Activated CD8-positive, alpha-beta memory T cell treated with anti-CD3 and anti-CD28 coated beads, Interleukin-2, amount 50 U/mL, for 1 hour (primary cell): ENCODE results near the gene ATXN10.

Experiments
- DNase-seq: peaks from one replicate; pipeline ENCODE4 v3.0.0-alpha.2; 2020; ENCODE audit errors: extremely low read depth

Gene ATXN10

DNA sequence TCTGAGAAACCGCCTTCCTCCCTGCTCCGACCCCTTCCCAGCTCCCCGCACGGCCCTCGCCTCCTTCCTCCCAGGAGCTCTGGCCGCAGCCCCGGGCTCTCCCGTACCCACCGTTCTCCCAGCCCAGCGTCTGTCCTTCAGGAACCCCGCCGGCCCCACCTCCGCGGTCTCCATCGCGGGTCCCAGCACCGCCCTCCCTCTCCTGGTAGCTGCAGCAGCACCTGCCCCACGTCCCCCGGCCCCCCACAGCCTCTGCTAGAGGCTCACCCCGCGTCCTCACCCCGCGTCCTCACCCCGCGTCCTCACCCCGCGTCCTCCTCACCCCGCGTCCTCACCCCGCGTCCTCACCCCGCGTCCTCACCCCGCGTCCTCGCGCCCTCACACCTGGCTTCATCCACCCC is 219.4 kb downstream of the ATXN10 start:
- no peak for DNase-seq

DNA sequence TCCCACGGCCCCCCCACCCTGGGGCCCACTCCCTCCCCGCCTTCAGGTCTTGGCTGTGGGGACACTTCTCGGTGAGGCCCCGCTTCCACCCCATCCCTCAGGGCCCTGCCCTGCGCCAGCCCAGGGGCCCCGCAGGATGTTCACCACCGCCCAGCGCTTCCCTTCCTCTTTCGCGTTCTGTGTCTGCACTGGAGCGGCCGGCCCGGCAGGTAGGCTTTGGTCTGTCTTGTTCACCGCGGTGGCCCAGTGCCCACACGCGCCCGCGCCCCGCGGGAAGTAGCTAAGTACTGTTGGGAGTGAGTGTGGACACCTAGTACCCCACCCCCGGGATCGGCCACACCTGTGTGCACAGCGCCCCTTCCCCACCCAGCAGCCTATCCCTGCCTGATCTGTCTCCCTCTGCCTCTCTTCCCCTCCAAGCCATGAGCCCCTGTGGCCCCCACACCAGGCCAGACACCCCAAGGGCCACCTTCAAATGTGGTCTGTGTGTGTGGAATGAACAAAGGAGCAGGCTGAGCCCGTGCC is 219.9 kb downstream of the ATXN10 start:
- no peak for DNase-seq

DNA sequence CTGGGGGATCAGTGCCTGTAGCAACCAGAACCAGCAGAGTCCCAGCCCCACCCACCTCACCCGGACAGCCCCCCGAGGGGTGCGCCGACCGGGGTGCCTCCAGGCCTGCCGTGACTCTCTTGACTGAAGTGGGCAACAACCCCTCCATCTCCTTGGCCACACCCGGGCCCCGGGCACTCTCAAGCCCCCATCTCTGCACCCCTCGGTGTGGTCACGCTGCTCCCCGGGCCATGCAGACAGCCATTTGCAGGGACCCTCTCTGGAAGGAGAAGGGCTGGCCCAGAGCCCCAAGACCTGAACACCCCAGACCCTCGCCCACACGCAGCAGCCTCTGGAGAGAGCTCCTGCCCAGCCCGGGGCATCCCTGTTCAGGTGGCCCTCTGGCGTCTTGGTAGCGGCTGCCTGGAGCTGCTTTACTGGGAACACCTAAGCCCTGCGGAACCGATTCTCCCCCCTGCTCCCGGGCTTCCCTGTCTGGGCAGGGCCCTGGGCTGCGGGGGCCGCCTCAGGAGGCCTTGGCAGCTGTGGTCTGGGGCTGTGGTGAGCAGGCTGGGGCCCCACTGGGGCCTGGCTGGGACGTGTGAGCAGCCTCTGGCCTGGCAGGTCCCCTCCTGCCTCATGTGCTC is 220.5 kb downstream of the ATXN10 start:
- no peak for DNase-seq

DNA sequence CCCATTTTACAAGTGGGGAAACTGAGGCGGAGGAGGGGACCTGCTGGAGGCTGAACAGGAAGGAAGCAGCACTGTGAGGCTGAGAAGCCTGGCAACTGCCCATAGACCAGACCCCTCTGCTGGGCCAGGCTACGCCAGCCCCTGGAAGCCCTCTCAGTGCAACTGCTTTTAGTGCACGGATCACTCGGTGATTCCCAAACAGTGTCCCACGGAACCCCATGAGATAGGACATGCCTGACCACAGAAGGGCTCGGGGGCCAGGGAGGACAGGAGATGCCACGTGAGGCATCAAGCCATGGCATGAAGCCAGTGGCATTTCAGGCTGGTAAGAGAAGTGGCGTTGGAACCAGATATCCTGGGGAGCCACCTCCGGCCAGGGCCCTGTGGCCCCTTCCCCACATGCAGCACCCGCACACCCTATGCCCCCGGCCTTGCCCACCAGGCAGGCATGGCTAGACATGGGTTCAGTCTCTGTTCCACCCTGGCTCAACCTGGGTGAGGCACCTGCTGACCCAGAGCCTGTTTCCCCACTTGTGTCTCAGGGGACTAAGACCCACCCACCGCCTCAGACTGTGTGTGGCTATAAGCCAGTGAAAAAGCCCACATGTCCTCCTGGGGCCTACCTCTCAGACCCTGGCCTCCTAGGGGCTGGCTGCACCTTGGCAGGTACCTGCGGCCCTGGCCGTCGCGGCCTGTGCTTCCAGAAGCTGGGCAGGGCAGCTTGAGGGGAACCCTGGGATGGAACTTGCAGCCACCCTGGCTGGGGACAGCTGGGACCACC is 221.2 kb downstream of the ATXN10 start:
- DNase-seq = no peak

DNA sequence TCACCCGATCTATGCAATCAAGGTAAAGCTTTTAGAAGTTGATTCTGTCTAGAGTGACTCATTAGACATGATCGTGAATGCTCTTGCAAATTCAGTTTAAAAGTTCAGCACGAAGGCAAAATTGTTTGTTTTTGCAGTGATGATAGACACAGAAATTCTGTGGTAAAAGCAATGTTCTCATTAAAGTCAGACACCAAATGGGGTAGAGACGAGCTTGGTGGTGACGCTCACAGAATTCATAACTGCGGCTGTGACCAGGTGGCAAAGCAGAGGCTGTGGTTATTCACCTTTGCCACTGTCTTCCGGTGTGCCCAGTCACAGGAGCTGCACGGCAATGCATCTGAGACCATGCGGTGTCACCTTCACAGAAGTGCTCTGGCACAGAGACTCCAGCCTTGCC is 221.9 kb downstream of the ATXN10 start:
- DNase-seq = no peak
